ENCODE results near the gene E2F4. TPM values are rescaled to one million over a fixed set of nuclear protein-coding genes. Genes with fewer than 3 reads are reported as not detected.

Gene E2F4
- total and polyA plus RNA-seq, 2 of the 13 experiments (the other 11 are each of a cell fraction or from before 2014, with no cell fraction given) = 84.8 to 91.2 TPM

GRCh38 chr16:67226804-67227566 is 35.0 kb downstream of the E2F4 start, which contains the start of gene TMEM208 (continued):
- TF ChIP-seq ZNF577 (CRISPR knock-in tag; IDR thresholded peaks at IDR 0.05; ENCODE audit: borderline replicate concordance, low read depth) (no peak), HIVEP1 (CRISPR knock-in tag; IDR thresholded peaks at IDR 0.05) (peak; percentile 14; the same call in 1 of the 2 replicates), SALL2 (CRISPR knock-in tag; IDR thresholded peaks at IDR 0.05) (peak; percentile 99), TCF12 (IDR thresholded peaks at IDR 0.05) (no peak), TCF12 (CRISPR knock-in tag; IDR thresholded peaks at IDR 0.05) (no peak), ZSCAN22 (CRISPR knock-in tag; IDR thresholded peaks at IDR 0.05) (peak; percentile 96), SIX4 (CRISPR knock-in tag; IDR thresholded peaks at IDR 0.05) (peak; percentile 87), ZNF205 (CRISPR knock-in tag; IDR thresholded peaks at IDR 0.05) (peak; percentile 96), ZNF251 (CRISPR knock-in tag; IDR thresholded peaks at IDR 0.05) (no peak), ZFP36 (IDR thresholded peaks at IDR 0.05; ENCODE audit: borderline replicate concordance, low read depth, low read length, partially characterized antibody) (no peak), ZFP82 (CRISPR knock-in tag; IDR thresholded peaks at IDR 0.05; ENCODE audit: borderline replicate concordance) (no peak), STAT5B (CRISPR knock-in tag; IDR thresholded peaks at IDR 0.05) (0 out of 2 replicates have a peak, but pooled peaks have one; percentile 74), SALL1 (CRISPR knock-in tag; IDR thresholded peaks at IDR 0.05) (peak; percentile 91), KAT8 (CRISPR knock-in tag; IDR thresholded peaks at IDR 0.05) (peak; percentile 100), ZMAT5 (CRISPR knock-in tag; IDR thresholded peaks at IDR 0.05; ENCODE audit: borderline replicate concordance, low read depth) (no peak), HES4 (CRISPR knock-in tag; IDR thresholded peaks at IDR 0.05; ENCODE audit: borderline replicate concordance) (peak; percentile 27), FOXA1 (IDR thresholded peaks at IDR 0.05) (no peak), FOXA1 (CRISPR knock-in tag; IDR thresholded peaks at IDR 0.05) (no peak; the same call in 1 of the 2 replicates), NCOA2 (CRISPR knock-in tag; IDR thresholded peaks at IDR 0.05) (peak; percentile 65), TFAP4 (IDR thresholded peaks at IDR 0.05; ENCODE audit: borderline replicate concordance, low read depth) (no peak), ZNF660 (CRISPR knock-in tag; IDR thresholded peaks at IDR 0.05; ENCODE audit: borderline replicate concordance, low read depth) (no peak), ZMAT3 (CRISPR knock-in tag; conservative IDR thresholded peaks at IDR 0.05) (no peak), GMEB1 (CRISPR knock-in tag; IDR thresholded peaks at IDR 0.05; ENCODE audit: borderline replicate concordance) (peak; percentile 89), EZH2 (conservative IDR thresholded peaks at IDR 0.05; ENCODE audit: low read depth, low read length) (no peak), HINFP (CRISPR knock-in tag; IDR thresholded peaks at IDR 0.05; ENCODE audit: low read depth) (peak; percentile 5; the same call in 1 of the 2 replicates), TEAD2 (CRISPR knock-in tag; IDR thresholded peaks at IDR 0.05) (no peak; the same call in 1 of the 2 replicates), ZFX (CRISPR knock-in tag; IDR thresholded peaks at IDR 0.05; ENCODE audit: low read depth) (peak; percentile 96), RELA (CRISPR knock-in tag; IDR thresholded peaks at IDR 0.05) (peak; percentile 75; the same call in 1 of the 2 replicates)
